ENCODE data around the gene KRTAP12-2.
"Not testable (repeated sequence)": the region's sequence is repeated elsewhere in the genome, so short reads cannot be mapped to it uniquely, and the experiment has no call there.

The KRTAP12-2 gene

GRCh38 chr21:44702111-44702972 lies 35.6 kb upstream of the KRTAP12-2 start:
- DNase-seq: no peak

DNA sequence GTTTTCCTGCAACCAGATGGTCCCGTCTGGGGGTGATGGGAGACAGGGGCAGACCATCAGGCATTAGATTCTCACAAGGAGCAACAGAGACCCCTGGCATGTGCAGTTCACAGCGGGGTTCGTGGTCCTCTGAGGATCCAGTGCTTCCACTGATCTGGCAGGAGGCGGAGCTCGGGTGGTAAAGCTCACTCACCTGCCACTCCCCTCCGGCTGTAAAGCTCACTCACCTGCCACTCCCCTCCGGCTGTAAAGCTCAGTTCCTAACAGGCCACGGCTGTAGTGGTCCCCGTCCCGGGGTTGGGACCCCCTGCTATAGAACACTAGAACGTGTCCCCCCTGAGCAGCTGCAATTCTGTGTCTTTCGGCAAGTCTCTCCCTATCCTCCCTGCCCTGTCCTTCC lies 34.8 kb upstream of the KRTAP12-2 start:
- DNase-seq: no peak

DNA sequence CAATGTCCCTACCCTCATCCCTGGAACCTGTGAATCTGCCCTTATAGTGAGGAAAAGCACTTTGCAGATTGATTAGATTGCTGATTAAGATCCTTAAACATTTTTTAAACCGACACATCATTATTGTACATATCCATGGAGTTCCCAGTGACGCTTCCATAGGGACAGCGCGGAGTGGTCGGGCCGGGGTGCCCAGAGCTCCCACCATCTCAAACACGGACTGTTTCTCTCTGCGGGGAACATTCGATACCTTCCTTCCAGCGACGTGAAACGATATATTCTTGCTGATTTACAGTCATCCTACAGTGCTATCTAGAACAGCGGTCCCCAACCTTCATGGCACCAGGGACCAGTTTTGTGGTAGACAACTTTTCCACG lies 34.3 kb upstream of the KRTAP12-2 start:
- no peak for DNase-seq

DNA sequence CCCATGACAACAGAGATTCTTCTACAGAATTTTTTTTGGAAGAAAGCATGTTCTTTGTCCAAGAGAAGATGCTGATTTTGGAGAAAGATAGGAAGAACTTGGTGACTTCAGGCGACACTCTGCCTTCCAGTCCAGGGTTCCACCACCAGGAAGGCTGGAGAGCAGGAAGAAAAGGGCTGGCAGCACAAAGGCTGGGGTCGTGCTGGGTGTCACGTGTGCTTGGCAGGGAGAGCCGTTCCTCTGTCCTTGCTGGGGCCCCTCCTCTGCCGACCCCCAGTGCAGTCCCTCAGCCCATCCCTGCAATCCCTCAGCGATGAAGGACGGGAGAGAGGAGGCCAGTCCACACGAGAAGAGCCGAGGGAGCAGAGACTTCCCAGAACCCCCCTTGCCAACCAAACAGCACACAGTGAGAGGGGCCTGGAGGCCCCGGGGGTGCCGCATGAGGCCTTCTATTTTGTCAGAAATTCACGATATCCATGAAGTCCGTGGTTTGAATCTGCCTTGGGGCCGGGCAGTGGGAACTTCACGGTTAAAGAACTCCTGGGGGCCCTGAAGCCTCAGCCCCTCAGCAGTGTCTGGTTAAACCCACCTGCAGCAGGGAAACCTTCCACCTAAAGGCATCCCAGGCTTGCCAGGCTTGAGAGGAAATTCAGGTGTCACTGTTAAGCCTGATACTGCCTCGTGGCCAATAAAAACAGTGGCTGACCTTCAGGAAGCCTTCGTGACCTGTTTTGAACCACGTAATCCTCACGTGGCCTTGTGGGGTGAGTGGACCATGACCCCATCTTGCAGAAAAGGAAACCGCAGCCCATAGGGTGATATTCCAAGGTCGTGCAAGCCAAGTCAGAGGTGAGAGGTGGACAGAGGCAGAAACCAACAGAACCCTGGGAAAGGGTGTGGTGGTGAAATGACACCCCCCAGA lies 33.6 kb upstream of the KRTAP12-2 start:
- DNase-seq: no peak

- peak; percentile 60 for DNase-seq
Measured at GRCh38 chr21:44699502-44700001, 32.8 kb upstream of the KRTAP12-2 start.

DNA sequence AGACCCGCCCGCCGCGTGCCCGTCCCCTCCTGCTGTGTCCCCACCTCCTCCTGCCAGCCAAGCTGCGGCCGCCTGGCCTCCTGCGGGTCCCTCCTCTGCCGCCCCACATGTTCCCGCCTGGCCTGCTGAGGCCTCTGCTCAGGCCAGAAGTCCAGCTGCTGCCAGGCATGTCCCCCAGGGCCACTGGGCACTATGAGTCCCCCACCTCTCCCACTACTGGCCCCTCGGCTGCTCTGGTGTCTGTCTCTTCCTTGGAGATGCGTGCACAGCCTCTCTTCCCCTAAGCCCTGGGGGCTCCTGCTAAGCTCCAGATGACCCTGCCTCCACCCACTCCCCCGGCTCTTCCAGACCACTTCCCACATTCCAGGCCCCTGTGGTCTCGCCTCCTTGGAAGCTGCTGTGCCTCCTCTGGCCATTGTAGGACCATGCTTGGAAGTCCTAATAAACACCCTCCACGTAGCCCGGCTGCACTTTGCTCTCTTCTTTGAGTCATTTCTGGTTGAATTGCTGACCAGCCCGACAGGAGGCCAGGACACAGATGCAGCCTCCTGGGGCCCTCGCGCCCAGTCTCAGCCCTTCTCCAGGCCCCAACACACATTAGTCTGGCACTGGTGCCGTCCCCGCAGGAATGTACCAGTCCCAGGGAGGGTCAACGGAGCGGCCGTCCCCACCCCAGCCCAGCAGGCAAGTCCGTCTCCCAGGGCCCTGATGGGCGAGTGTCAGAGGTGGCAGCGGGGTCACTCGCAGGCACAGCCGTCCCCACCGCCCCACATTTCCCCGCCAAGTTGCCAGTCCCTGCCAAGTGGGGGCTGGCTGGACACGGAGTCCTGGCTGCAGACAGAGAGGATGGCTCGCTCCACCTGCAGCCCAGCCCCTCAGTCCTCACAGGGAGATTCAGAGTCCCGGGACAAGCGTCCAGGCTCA lies 31.3 kb upstream of the KRTAP12-2 start:
- DNase-seq: no peak

GRCh38 chr21:44697172-44697810 lies 30.6 kb upstream of the KRTAP12-2 start, which contains the start of gene KRTAP10-12:
Gene KRTAP10-12, plus strand, starts transcription at chr21:44697172. Its CDS starts 30 bp downstream, at chr21:44697202.
- DNase-seq: not testable (repeated sequence)

DNA sequence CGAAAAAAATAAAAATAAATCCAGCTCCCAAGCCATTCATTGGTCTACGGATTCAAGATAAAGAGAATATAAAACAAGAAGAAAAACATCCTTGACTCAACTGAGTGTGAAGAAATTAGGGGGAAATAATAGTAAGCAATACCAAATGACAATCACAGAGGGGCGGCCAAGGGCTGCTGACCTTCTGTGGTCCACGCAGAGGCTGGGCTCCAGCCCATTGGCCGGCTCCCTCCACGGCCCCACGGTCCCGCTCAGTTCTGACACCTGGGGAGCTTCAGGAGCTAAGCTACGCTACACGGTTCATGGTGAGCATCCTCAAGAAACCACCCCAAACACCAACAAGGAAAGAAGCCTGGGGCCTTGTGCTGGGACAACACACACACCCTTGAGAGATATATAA lies 29.8 kb upstream of the KRTAP12-2 start:
- no peak for DNase-seq

DNA sequence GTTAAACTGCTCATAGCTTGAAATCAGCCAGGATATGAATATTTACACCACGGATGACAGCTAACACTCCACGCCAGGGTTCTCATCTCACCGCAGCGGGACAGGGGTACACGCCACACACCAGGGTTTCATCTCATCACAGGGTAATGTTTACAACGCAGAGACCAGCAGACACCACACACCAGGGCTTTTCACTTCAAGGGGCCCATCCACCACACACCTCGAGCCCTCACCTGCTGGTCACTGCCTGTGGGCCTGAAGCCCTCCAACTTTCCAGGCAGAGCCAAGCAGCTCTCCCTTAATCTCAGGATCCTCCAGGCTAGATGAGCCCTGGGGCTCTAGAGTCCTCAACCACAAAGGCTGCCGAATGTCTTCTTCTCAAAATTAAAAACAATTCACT lies 28.9 kb upstream of the KRTAP12-2 start:
- DNase-seq: no peak

DNA sequence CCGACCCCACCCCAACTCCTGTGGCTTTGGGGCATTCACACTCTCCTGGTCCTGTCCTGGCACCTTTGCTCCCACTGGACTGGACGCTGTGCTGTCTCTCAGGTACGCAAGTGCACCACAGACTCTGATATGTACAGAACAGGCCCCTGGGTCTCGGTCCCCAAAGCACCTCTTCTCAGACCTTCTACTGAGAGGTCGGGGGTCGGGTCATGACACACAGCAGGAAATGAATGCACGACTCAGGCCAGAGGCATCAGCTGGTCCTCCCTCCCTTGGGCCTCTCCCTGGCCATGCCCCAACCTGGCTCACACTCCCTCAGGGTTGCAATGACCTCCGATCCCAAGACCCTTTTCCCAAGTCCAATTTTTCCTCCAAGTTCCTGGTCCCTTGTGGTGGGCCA lies 28.5 kb upstream of the KRTAP12-2 start:
- DNase-seq: no peak

GRCh38 chr21:44694776-44695175 lies 28.0 kb upstream of the KRTAP12-2 start:
- peak; percentile 31 for DNase-seq

GRCh38 chr21:44692798-44693512 lies 26.2 kb upstream of the KRTAP12-2 start:
- DNase-seq: no peak

- DNase-seq: no peak
Measured at GRCh38 chr21:44691686-44692085, 25.0 kb upstream of the KRTAP12-2 start.

DNA sequence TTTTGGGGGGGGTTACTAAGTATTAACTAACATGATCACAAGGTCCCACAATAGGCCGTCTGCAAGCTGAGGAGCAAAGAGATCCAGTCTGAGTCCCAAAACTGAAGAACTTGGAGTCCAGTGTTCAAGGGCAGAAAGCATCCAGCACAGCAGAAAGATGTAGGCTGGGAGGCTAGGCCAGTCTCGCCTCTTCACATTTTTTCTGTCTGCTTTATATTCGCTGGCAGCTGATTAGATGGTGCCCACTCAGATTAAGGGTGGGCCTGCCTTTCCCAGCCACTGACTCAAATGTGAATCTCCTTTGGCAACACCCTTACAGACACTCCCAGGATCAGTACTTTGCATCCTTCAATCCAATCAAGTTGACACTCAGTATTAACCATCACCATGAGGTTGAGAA lies 23.0 kb upstream of the KRTAP12-2 start:
- DNase-seq: not testable (repeated sequence)

GRCh38 chr21:44687671-44688070 lies 20.9 kb upstream of the KRTAP12-2 start:
- no peak for DNase-seq

- no peak for DNase-seq
Measured at GRCh38 chr21:44686843-44687561, 20.3 kb upstream of the KRTAP12-2 start.

DNA sequence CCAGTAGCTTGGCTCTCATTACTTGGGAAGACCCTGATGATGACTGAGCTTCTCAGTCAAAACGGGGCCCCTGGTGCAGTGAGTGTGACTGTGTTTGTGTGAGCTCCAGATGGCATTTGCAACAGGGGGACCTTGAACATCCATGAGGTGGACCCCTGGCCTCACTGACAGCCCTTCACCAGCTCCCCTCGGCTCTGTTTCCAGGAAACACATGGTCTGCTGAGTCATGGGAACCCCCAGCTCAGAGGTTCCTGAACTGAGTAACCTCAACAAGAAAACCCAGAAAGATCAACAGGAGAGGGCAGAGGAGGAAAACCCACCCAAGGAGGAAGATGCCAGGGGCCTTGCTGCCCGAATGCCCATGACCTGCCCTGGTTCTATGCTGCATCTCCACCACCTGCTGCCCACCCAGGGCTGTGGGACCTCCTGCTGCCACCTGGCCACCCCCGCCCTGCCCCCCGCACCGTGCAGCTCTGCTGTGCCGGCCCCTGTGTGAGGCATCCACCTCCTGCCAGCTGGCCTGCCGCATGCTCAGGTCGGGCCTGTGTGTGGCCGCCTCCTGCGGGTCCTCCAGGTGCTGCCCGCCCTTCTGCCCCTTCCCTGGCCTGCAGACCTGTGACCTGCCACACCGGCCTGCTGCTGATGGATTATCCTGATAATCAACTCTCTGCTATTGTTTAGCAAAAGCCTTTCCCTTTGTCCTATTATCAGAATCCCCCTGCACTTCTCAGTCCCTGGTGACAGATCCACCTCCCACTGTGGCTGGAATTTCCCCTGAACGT lies 19.5 kb upstream of the KRTAP12-2 start:
- DNase-seq: no peak

GRCh38 chr21:44685050-44685449 lies 18.3 kb upstream of the KRTAP12-2 start:
- not testable (repeated sequence) for DNase-seq

- DNase-seq: no peak
Measured at GRCh38 chr21:44684483-44684882, 17.8 kb upstream of the KRTAP12-2 start.

DNA sequence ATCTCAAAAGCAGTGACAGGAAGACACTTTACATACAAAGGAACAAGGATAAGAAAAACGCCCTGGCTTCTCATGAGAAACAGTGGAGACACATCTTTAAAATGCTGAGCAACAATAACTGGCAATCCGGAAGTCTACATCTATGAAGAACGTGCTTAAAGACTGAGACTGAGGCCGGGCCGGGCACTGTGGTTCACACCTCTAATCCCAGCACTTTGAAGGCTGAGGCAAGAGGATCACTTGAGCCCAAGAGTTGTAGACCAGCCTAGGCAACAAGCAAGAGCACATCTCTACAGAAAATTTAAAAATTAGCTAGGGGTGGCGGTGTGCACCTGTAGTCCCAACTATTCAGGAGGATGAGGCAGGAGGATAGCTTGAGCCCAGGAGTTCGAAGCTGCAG lies 17.4 kb upstream of the KRTAP12-2 start:
- no peak for DNase-seq

All from RPMI8226 (cell line).